ENCODE data around the gene SH3TC2. TPM values are rescaled to one million over a fixed set of nuclear protein-coding genes. Genes with fewer than 3 reads are reported as not detected.

Gene SH3TC2
- total and polyA plus RNA-seq, 2 donors (not counting 1 experiment from before 2014, with no cell fraction given), result not detected

- DNase-seq (no peak), ATAC-seq (ENCODE audit: low read depth) (no peak)
- H3K9me3 ChIP-seq (ENCODE audit: control extremely low read depth in 1 of 3, control insufficient read depth in 2 of 3, insufficient read depth in 1 of 3, low read length in 2 of 3), result no peaks in the 10 kb centered on the region
- ChIA-PET POLR2A (no interaction called here), CTCF (interaction anchor here (0.6 to 3.1 kb wide), 3 partner anchors 30 to 1379 kb away, joined by 3 to 10 read pairs (median 6); no protein-coding TSS in a partner anchor)
- H3K4me3 Mint-ChIP-seq, result no peak overlapping the region
- H3K9me3 Mint-ChIP-seq (ENCODE audit: insufficient read depth), result no peaks in the 10 kb centered on the region
- no peaks in the 10 kb centered on the region for H3K36me3 ChIP-seq (replicated peaks in 1 of 2; ENCODE audit: control extremely low read depth in 1 of 2, control insufficient read depth in 1 of 2, extremely low read depth in 1 of 2, insufficient read depth in 2 of 2, low read length in 1 of 2)
- no peak overlapping the region for H3K9ac ChIP-seq (ENCODE audit: low read length)
- intact Hi-C loops (cut with micrococcal nuclease), result no loop called here
- no peaks in the 10 kb centered on the region for H3K27me3 ChIP-seq (replicated peaks in 1 of 4; ENCODE audit: control extremely low read depth in 1 of 4, control insufficient read depth in 3 of 4, insufficient read depth in 4 of 4, low read length in 3 of 4)
- WGBS (ENCODE audit: insufficient coverage), result no CpG with 5 or more reads among the region's 1 CpG
- no peak overlapping the region for H3K4me2 ChIP-seq (replicated peaks; ENCODE audit: low read depth, low read length, poor library complexity, severe bottlenecking)
- no peaks in the 10 kb centered on the region for H3K4me1 Mint-ChIP-seq
- no peaks in the 10 kb centered on the region for H3K79me2 ChIP-seq (ENCODE audit: control insufficient read depth, insufficient read depth, low read length)
- no peak overlapping the region for H2AFZ ChIP-seq (ENCODE audit: insufficient read depth, low read depth, low read length, poor library complexity, severe bottlenecking)
- no peak overlapping the region for H3K4me3 ChIP-seq (ENCODE audit: control extremely low read depth in 1 of 5, extremely low read depth in 1 of 5, insufficient read depth in 1 of 5, low read depth in 2 of 5, low read length in 4 of 5)
- no peak overlapping the region for H3K27ac Mint-ChIP-seq
- no peak overlapping the region for H3K27ac ChIP-seq (ENCODE audit: low read length in 2 of 2)
- TF ChIP-seq EZH2 (IDR thresholded peaks at IDR 0.05; ENCODE audit: borderline replicate concordance, insufficient read depth, low read depth, low read length, poor library complexity, severe bottlenecking), result no peak
- TF ChIP-seq, protein P1, sequence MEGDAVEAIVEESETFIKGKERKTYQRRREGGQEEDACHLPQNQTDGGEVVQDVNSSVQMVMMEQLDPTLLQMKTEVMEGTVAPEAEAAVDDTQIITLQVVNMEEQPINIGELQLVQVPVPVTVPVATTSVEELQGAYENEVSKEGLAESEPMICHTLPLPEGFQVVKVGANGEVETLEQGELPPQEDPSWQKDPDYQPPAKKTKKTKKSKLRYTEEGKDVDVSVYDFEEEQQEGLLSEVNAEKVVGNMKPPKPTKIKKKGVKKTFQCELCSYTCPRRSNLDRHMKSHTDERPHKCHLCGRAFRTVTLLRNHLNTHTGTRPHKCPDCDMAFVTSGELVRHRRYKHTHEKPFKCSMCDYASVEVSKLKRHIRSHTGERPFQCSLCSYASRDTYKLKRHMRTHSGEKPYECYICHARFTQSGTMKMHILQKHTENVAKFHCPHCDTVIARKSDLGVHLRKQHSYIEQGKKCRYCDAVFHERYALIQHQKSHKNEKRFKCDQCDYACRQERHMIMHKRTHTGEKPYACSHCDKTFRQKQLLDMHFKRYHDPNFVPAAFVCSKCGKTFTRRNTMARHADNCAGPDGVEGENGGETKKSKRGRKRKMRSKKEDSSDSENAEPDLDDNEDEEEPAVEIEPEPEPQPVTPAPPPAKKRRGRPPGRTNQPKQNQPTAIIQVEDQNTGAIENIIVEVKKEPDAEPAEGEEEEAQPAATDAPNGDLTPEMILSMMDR (IDR thresholded peaks at IDR 0.05), result no peak
- no peaks in the 10 kb centered on the region for H3K4me1 ChIP-seq (ENCODE audit: control insufficient read depth in 2 of 2, insufficient read depth in 2 of 2, low read length in 2 of 2)
- H3K27me3 Mint-ChIP-seq, result peaks cover 16% of the 10 kb centered on the region
- H4K20me1 ChIP-seq (ENCODE audit: control insufficient read depth, insufficient read depth, low read length, poor library complexity, severe bottlenecking), result no peaks in the 10 kb centered on the region
Measured at GRCh38 chr5:149006426-149006825, 56.4 kb downstream of the SH3TC2 start.

GRCh38 chr5:149005077-149005892, 57.6 kb downstream of the SH3TC2 start:
- H3K4me2 ChIP-seq (replicated peaks; ENCODE audit: low read depth, low read length, poor library complexity, severe bottlenecking), result no peak overlapping the region
- no peak overlapping the region for H3K27ac Mint-ChIP-seq

More at GRCh38 chr5:149005077-149005892, 57.6 kb downstream of the SH3TC2 start:
- Histone ChIP-seq H3K4me3 (ENCODE audit: control extremely low read depth in 1 of 5, extremely low read depth in 1 of 5, insufficient read depth in 1 of 5, low read depth in 2 of 5, low read length in 4 of 5) (no peak overlapping the region), H3K27me3 (replicated peaks in 1 of 4; ENCODE audit: control extremely low read depth in 1 of 4, control insufficient read depth in 3 of 4, insufficient read depth in 4 of 4, low read length in 3 of 4) (no peaks in the 10 kb centered on the region), H3K27ac (ENCODE audit: low read length in 2 of 2) (no peak overlapping the region), H4K20me1 (ENCODE audit: control insufficient read depth, insufficient read depth, low read length, poor library complexity, severe bottlenecking) (no peaks in the 10 kb centered on the region), H3K4me1 (ENCODE audit: control insufficient read depth in 2 of 2, insufficient read depth in 2 of 2, low read length in 2 of 2) (no peaks in the 10 kb centered on the region), H2AFZ (ENCODE audit: insufficient read depth, low read depth, low read length, poor library complexity, severe bottlenecking) (no peak overlapping the region), H3K9ac (ENCODE audit: low read length) (no peak overlapping the region), H3K36me3 (replicated peaks in 1 of 2; ENCODE audit: control extremely low read depth in 1 of 2, control insufficient read depth in 1 of 2, extremely low read depth in 1 of 2, insufficient read depth in 2 of 2, low read length in 1 of 2) (no peaks in the 10 kb centered on the region), H3K79me2 (ENCODE audit: control insufficient read depth, insufficient read depth, low read length) (no peaks in the 10 kb centered on the region), H3K9me3 (ENCODE audit: control extremely low read depth in 1 of 3, control insufficient read depth in 2 of 3, insufficient read depth in 1 of 3, low read length in 2 of 3) (no peaks in the 10 kb centered on the region)
- ChIA-PET POLR2A (no interaction called here), CTCF (interaction anchor here (0.8 to 3.1 kb wide), 4 partner anchors 17 to 272 kb away, joined by 3 to 10 read pairs (median 4); no protein-coding TSS in a partner anchor)
- DNase-seq (no peak), ATAC-seq (ENCODE audit: low read depth) (no peak)
- Mint-ChIP-seq H3K4me1 (no peaks in the 10 kb centered on the region), H3K4me3 (no peak overlapping the region), H3K9me3 (ENCODE audit: insufficient read depth) (no peaks in the 10 kb centered on the region), H3K27me3 (peaks cover 19% of the 10 kb centered on the region)
- TF ChIP-seq, protein P1 (IDR thresholded peaks at IDR 0.05), result no peak
- no peak for TF ChIP-seq EZH2 (IDR thresholded peaks at IDR 0.05; ENCODE audit: borderline replicate concordance, insufficient read depth, low read depth, low read length, poor library complexity, severe bottlenecking)
- WGBS (ENCODE audit: insufficient coverage), result 75% methylated on average over 1 of the region's 2 CpGs
- intact Hi-C loops (cut with micrococcal nuclease), result no loop called here

All from B cell (primary cell).